A549 treated with Mapracorat at 1 μM for 4 hours (cell line): ENCODE measurements around the gene PPP1R1C. TPM values are rescaled to one million over a fixed set of nuclear protein-coding genes. Genes with fewer than 3 reads are reported as not detected.

ENCODE experiments used
- total RNA-seq: library from RNA; stranded (reverse); fragments of 200-300 nt; extraction: Qiagen RNA extraction; gene quantifications from 5 replicates; pipeline ENCODE4 v1.2.3, GENCODE V29; 2022

The PPP1R1C gene, protein sequence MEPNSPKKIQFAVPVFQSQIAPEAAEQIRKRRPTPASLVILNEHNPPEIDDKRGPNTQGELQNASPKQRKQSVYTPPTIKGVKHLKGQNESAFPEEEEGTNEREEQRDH
- total RNA-seq, result 1.1 to 2.6 TPM (median 1.2 TPM) in 5 replicates

GRCh38 chr2:181985632-181986205 is at the start of gene PPP1R1C:
PPP1R1C (plus strand) TSS chr2:181985853; CDS start chr2:181986111, 258 bp downstream.

Other genes with a start within 250 kb of the PPP1R1C start
- gene ITPRID2, start 94.1 kb upstream of the PPP1R1C start, total RNA-seq, result 43.1 to 46.0 TPM (median 45.3 TPM) in 5 replicates